ENCODE measurements around the gene PLEK.

PLEK gene

DNA sequence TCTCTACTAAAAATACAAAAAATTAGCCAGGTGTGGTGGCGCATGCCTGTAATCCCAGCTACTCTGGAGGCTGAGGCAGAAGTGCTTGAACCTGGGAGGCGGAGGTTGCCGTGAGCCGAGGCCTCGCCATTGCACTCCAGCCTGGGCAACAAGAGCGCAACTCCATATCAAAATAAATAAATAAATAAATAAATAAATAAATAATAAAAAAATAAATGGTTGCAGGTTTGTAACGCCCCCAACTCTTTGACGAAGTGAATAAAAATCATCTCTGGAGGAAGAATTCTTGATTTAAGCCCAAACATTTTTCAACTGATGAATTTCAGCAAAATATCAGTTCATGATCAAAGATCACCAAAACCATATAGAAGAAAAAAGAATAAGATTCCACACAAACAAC is 32.1 kb upstream of the PLEK start:
- no peaks in the 10 kb centered on the region for H3K27me3 ChIP-seq (ENCODE audit: insufficient read depth, poor library complexity, severe bottlenecking)
- H3K27ac ChIP-seq (replicated peaks), result no peak overlapping the region
- DNase-seq (ENCODE audit: low read depth in 1 of 2, low spot score in 1 of 2), result no peak
- H3K4me3 ChIP-seq (replicated peaks; ENCODE audit: insufficient read depth, low read length), result no peak overlapping the region
- TF ChIP-seq GABPA (IDR thresholded peaks at IDR 0.05; ENCODE audit: low read depth) (no peak), SPI1 (IDR thresholded peaks at IDR 0.05; ENCODE audit: borderline replicate concordance, low read depth) (no peak), REST (IDR thresholded peaks at IDR 0.05; ENCODE audit: insufficient replicate concordance, low read depth) (no peak), POLR2AphosphoS5 (IDR thresholded peaks at IDR 0.05; ENCODE audit: low read depth) (no peak)
- TF ChIP-seq, protein P1, sequence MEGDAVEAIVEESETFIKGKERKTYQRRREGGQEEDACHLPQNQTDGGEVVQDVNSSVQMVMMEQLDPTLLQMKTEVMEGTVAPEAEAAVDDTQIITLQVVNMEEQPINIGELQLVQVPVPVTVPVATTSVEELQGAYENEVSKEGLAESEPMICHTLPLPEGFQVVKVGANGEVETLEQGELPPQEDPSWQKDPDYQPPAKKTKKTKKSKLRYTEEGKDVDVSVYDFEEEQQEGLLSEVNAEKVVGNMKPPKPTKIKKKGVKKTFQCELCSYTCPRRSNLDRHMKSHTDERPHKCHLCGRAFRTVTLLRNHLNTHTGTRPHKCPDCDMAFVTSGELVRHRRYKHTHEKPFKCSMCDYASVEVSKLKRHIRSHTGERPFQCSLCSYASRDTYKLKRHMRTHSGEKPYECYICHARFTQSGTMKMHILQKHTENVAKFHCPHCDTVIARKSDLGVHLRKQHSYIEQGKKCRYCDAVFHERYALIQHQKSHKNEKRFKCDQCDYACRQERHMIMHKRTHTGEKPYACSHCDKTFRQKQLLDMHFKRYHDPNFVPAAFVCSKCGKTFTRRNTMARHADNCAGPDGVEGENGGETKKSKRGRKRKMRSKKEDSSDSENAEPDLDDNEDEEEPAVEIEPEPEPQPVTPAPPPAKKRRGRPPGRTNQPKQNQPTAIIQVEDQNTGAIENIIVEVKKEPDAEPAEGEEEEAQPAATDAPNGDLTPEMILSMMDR (IDR thresholded peaks at IDR 0.05; ENCODE audit: insufficient read depth, low read length), result no peak

GRCh38 chr2:68333931-68334330 is 31.2 kb upstream of the PLEK start:
- TF ChIP-seq GABPA (IDR thresholded peaks at IDR 0.05; ENCODE audit: low read depth), result no peak
- TF ChIP-seq POLR2AphosphoS5 (IDR thresholded peaks at IDR 0.05; ENCODE audit: low read depth), result no peak
- TF ChIP-seq, protein P1 (IDR thresholded peaks at IDR 0.05; ENCODE audit: insufficient read depth, low read length), result no peak
- no peak for TF ChIP-seq REST (IDR thresholded peaks at IDR 0.05; ENCODE audit: insufficient replicate concordance, low read depth)
- TF ChIP-seq SPI1 (IDR thresholded peaks at IDR 0.05; ENCODE audit: borderline replicate concordance, low read depth), result no peak
- Histone ChIP-seq H3K27me3 (ENCODE audit: insufficient read depth, poor library complexity, severe bottlenecking) (no peaks in the 10 kb centered on the region), H3K27ac (replicated peaks) (no peak overlapping the region), H3K4me3 (replicated peaks; ENCODE audit: insufficient read depth, low read length) (no peak overlapping the region)
- no peak for DNase-seq (ENCODE audit: low read depth in 1 of 2, low spot score in 1 of 2)

DNA sequence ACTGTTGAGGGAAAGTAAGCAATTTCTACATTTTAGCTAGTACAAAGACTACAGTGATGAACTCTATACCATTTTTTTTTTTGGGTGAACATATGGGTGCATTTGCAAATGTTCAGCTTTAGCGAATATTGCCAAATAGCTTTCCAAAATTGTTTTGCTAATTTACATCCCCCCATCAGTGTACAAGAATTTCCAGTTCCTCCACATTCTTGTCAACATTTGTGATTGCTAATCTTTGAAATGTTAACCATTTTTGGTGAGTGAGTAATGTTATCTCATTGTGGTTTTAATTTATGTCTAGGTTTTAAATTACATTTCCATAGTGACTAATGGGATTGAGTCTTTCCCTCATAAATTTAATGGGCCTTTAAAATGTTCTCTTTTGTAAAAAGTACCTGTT is 28.9 kb upstream of the PLEK start:
- no peak for DNase-seq (ENCODE audit: low read depth in 1 of 2, low spot score in 1 of 2)
- H3K4me3 ChIP-seq (replicated peaks; ENCODE audit: insufficient read depth, low read length), result no peak overlapping the region
- H3K27me3 ChIP-seq (ENCODE audit: insufficient read depth, poor library complexity, severe bottlenecking), result no peaks in the 10 kb centered on the region
- no peak overlapping the region for H3K27ac ChIP-seq (replicated peaks)
- TF ChIP-seq, protein P1 (IDR thresholded peaks at IDR 0.05; ENCODE audit: insufficient read depth, low read length), result no peak
- TF ChIP-seq REST (IDR thresholded peaks at IDR 0.05; ENCODE audit: insufficient replicate concordance, low read depth), result no peak

All from HL-60 (cell line).